GM10266 (cell line): ENCODE data around the gene MAPKAP1.

Experiments
- DNase-seq: peaks from one replicate; pipeline ENCODE4 v3.0.0; 2012; ENCODE audit errors: extremely low spot score
- TF ChIP-seq, protein P1 (sequence below): IDR thresholded peaks from 2 replicates; pipeline ENCODE4 v1.5.1; 2012; ENCODE audit warnings: mild to moderate bottlenecking, low read depth; ENCODE audit not compliant: control insufficient read depth, insufficient read depth; ENCODE audit errors: missing control alignments

The MAPKAP1 gene

DNA sequence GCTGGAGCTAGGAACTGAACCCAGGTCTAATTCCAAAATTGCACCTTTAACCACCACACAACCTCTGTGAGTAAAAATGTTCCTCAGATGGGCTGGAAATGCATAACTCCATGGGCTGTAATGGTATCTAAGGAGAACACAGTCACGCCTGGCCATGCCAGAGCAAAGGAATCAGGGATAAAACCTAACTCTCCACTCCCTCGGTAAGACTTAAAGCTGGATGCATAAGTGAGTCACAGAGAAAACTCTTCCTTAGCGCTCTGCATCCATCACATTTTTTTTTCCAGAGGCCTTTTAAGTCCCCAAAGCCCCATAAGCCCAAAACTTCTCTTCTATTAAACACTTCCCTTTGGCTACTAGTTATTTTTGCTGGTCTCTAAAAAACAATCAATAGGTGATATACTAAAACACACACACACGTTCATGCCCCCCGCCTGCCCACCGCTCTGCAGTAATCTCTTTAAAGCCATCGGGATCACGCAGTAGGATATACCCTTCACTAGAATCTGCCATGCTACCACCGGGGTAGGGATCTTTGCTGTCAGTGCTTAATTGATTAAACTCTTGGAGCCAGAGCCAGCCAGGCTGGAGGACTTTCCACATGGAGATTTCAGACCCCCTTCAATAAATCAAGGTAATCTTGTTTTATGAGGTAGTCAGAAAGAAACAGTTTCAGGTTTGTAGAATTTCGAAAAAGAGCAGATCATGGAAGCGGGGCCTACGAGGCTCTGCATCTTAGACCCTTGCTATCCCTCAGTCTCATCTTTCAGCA, 212.9 kb downstream of the MAPKAP1 start:
- TF ChIP-seq, protein P1, sequence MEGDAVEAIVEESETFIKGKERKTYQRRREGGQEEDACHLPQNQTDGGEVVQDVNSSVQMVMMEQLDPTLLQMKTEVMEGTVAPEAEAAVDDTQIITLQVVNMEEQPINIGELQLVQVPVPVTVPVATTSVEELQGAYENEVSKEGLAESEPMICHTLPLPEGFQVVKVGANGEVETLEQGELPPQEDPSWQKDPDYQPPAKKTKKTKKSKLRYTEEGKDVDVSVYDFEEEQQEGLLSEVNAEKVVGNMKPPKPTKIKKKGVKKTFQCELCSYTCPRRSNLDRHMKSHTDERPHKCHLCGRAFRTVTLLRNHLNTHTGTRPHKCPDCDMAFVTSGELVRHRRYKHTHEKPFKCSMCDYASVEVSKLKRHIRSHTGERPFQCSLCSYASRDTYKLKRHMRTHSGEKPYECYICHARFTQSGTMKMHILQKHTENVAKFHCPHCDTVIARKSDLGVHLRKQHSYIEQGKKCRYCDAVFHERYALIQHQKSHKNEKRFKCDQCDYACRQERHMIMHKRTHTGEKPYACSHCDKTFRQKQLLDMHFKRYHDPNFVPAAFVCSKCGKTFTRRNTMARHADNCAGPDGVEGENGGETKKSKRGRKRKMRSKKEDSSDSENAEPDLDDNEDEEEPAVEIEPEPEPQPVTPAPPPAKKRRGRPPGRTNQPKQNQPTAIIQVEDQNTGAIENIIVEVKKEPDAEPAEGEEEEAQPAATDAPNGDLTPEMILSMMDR = no peak
- DNase-seq = no peak

DNA sequence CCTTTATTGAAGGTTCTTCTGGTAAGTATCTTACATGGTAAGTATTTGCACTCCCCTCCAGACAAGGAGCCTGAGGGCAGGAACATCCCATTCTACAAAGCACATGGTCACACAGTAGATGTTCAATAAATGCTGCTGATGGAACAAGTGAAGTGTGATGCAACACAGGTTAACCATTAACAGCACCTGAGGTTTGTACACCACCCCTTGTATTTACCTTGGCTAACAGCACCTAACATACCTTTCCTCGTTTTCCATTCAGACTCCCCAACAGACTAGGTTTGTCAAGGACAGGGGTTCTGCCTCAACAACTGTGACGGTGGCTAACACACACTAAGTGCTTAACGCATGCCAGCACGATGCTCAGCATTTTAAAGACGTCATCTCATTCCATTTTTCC, 213.6 kb downstream of the MAPKAP1 start:
- DNase-seq = no peak
- TF ChIP-seq, protein P1 = no peak

DNA sequence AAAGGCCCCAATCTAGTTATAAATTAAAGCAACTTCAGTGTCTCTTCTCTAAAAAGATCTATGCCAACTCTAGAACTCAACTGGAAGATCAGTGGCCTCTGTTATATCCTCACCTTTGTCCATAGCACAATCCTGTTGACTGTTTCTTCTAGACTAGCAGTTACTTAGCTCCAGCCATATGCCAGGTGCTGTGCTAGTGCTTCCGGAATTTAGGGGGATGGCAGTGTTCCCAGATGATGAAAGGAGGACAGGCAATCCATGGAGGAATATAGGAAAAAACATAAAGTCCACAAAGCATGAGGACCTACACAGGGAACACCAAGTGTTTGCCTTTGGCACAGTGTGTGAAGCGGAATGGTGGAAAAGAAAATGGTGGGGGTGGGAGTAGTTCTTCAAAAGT, 214.3 kb downstream of the MAPKAP1 start:
- no peak for DNase-seq
- TF ChIP-seq, protein P1 = no peak

DNA sequence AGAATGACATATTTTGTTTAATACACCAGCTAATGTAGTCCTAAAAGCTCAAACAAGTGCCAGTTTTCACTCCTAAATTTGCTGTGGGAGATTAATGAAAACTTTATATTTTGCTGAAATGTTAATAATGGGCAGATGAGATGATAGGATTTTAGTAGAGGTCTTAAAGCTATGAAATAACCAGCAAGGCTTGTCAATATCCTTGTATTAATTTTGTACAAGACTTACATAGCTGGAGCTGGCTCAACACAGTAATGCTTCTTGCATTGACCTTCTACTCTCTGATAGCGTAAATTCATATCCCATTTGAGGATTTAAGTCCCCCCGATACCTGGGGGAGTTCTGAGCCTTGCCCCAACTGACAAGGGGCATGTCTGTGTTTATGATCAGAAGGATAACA, 219.2 kb downstream of the MAPKAP1 start:
- TF ChIP-seq, protein P1 = no peak
- DNase-seq = no peak

DNA sequence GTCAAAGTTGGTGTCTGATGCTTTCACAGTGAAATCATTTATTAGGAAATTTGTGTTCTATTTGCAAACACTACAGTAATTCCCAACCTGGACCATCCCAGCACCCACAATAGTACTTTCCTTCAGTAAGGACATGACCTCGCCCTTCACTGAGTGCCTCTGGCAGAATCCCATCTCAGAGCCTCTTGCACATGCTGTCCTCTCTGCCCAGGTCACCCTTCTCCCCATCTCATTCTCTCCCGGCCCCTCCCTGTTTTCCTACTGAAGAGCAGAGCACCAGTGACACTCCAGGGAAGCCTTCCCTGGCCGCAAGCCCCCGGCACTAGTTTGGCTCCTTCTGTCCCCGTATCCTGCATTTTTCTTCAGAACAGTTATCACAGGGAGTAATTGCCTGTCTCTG, 220.4 kb downstream of the MAPKAP1 start:
- DNase-seq = no peak
- TF ChIP-seq, protein P1 = no peak

DNA sequence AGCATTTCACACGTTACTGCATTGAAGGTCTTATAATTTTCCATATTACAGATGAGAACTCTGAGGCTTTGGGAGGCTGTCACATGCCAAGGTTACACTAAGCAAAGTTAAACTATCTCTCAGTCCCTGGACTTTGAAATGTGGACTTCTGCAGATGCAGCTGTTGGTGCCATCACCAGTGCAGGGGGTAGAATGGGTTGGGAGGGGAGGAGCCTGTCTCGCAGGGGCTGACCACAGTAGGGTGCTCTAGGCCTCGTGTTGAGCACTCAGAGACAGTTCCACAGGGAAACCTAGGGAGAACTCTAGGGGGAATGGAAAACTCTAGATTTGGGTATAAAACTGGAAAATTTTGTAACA, 220.9 kb downstream of the MAPKAP1 start:
- no peak for DNase-seq
- TF ChIP-seq, protein P1 = no peak

DNA sequence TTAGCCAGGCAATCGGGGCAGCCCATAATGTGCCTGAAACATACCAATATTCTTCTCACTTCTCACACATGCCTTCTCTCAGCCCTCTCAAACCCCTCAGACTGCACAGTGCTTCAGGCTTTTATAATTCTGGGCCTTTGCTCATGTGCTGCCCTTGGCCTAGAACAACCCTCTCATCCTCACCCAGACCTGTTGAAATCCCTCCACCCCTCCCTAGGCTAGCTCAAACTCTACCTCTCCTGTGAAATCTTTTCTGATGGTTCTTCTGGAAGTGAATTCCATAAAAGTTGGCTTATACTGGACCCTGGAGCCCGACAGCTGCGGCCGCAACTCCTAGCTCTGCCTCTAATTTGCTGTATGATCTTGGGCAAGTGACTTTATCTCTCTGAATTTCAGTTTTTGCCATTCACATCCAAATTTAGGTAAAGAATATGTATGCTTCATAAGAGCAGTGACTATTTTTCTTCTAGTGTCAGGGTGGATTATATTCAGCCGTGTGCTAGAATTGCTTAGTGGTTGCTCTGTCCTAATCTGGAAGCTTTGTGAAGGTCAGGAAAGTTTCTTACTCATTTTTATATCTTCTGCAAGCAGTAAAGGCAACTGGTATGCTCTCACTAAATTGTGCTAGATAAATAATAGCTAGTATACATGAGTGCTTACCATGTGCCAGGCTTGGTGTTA, 221.4 kb downstream of the MAPKAP1 start:
- TF ChIP-seq, protein P1 = no peak
- no peak for DNase-seq
